Placental pericyte (primary cell): Measurements from ENCODE around the gene VEGFD. TPM values are rescaled to one million over a fixed set of nuclear protein-coding genes. Genes with fewer than 3 reads are reported as not detected.

Source experiments
- total RNA-seq: library from RNA; depleted of rRNA; stranded (reverse); fragments of >200 nt; gene quantifications from 2 replicates; pipeline ENCODE4 v1.2.3, GENCODE V29; 2012

VEGFD gene, protein sequence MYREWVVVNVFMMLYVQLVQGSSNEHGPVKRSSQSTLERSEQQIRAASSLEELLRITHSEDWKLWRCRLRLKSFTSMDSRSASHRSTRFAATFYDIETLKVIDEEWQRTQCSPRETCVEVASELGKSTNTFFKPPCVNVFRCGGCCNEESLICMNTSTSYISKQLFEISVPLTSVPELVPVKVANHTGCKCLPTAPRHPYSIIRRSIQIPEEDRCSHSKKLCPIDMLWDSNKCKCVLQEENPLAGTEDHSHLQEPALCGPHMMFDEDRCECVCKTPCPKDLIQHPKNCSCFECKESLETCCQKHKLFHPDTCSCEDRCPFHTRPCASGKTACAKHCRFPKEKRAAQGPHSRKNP
- 0.14 TPM in 1 of 2 replicates, not detected in the other for total RNA-seq

DNA sequence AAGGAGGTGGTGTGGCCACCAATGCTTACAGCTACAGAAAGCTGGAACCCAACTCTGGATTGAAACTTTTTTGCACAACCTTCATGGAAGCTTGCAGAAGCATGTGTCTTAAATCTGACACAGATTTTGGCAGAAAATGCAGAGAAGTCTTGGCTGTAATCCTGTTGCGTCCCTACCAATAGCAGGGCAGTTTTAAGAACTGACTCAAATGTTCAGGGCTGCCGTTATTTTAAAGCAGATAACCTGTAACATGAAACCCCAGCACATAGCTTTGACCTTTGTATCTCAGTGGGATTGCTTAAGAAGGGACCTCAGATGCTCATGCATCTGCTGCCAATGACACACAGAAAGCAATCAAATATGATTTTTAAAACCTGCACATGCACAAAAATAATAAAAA lies at the start of gene VEGFD:
TSS of gene VEGFD (minus strand) at position 110 of the 400 bp plus-strand sequence. CDS start 467 bp downstream, outside the sequence.

DNA sequence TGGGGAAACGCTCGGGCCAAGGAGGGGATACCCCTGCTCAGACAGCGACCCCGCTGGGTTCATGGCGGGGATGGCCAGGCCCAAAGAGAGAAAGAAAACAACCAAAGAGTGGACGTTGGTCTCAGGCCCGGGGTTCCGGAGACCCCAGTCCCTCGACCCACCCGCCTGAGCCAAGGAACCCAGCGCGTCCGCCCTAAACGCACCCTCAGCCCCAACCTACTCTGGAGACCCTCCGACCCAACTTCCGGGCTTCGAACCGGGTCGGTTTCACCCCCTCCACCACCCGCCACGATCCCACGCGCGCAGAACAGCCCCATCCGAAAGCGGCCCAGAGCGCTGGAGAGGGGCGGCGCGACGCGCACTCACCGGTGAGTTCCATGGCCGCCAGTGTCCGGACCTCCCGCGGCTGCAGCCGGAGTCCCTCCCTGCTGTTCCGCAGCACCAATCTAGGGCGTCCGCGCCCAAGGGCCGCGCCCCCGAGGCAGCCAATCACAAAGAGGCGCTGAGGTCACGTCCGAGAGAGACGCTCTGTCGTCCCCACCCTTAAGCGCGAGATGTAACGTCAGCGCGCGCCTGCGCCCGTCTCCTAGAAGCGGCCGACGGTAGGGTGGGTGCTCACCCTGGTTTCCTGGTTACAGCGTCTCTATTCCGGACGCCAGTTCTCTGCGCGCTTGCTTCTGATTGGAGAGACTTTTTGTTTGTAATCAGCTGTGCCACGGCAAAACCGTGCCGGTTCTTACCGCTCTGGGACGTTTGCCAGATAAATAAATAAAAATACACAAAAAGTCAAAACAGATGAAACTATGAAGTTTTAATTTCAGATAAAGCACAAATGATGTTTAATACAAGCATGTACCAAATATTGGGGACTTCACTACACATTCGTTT lies 48.8 kb downstream of the VEGFD start, which contains the start of gene PIGA:
TSS of gene PIGA (minus strand) at position 389 of the 888 bp plus-strand sequence. CDS start 3,593 bp downstream, outside the sequence.

DNA sequence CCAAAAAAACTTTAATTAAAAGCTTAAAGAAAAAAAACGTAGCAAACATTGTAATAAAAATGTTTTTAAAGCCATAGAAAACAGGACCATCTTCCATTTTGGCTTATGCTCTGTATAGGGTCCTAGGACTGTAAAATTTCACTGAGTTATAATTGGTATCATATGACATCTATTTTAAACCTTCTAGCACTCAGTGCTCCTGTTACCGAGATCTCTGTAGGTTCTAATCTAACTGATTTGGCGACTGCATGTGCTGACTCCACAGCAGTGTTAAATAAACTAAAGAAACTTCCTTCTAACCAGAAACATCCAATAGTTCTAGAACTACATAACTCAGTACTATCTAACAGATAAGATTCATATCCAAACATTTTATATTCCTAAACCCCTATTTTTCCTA lies 68.7 kb downstream of the VEGFD start, which contains the start of gene ASB11:
TSS of gene ASB11 (minus strand) at position 132 of the 400 bp plus-strand sequence. CDS start at position 97, 35 bp downstream.

Other genes starting within 250 kb of the VEGFD start
- gene ASB9, start 114.3 kb downstream of the VEGFD start, total RNA-seq, result 1.6 TPM in 1 of 2 replicates, not detected in the other
- not detected in 2 replicates for gene ASB11, start 68.8 kb downstream of the VEGFD start, total RNA-seq
- gene PIGA, start 48.9 kb downstream of the VEGFD start, total RNA-seq, result 12.7 and 17.5 TPM in 2 replicates
- 4.9 and 9.4 TPM in 2 replicates for gene PIR, start 108.9 kb upstream of the VEGFD start, total RNA-seq
- under 0.01 TPM in 1 of 2 replicates, not detected in the other for gene BMX, start 116.4 kb upstream of the VEGFD start, total RNA-seq
- not detected in 2 replicates for gene ACE2, start 216.5 kb upstream of the VEGFD start, total RNA-seq